Measurements from ENCODE around the gene ZNF444. TPM values are rescaled to one million over a fixed set of nuclear protein-coding genes. Genes with fewer than 3 reads are reported as not detected.
"Not testable (repeated sequence)": the region's sequence is repeated elsewhere in the genome, so short reads cannot be mapped to it uniquely, and the experiment has no call there.

Gene ZNF444
- polyA plus RNA-seq (2012; ENCODE audit: missing spikeins) = 6.4 TPM

GRCh38 chr19:56140583-56141416 lies at the start of gene ZNF444:
Gene ZNF444 (plus strand): TSS chr19:56141287. CDS start chr19:56146912, 5,625 bp downstream.
- FAIRE-seq = peak; percentile 99
- DNase-seq (ENCODE audit: insufficient read length) = peak; percentile 99
- peak; percentile 55; the same call in 1 of the 2 replicates for TF ChIP-seq POLR2A (IDR thresholded peaks at IDR 0.05; ENCODE audit: low read depth, low read length)
- TF ChIP-seq TAF1 (IDR thresholded peaks at IDR 0.05; ENCODE audit: borderline replicate concordance, low read depth, low read length) = 0 out of 2 replicates have a peak, but pooled peaks have one; percentile 46
- no peak for TF ChIP-seq POLR2AphosphoS5 (IDR thresholded peaks at IDR 0.05; ENCODE audit: low read depth, low read length)

- no peak for FAIRE-seq
- no peak for TF ChIP-seq POLR2A (IDR thresholded peaks at IDR 0.05; ENCODE audit: low read depth, low read length)
- DNase-seq (ENCODE audit: insufficient read length) = no peak
These were observed 49.1 kb upstream of the ZNF444 start for GRCh38 chr19:56091751-56092546.

GRCh38 chr19:56092685-56093631 lies 48.1 kb upstream of the ZNF444 start:
- TF ChIP-seq POLR2A (IDR thresholded peaks at IDR 0.05; ENCODE audit: low read depth, low read length) (0 out of 2 replicates have a peak, but pooled peaks have one; percentile 17), POLR2AphosphoS5 (IDR thresholded peaks at IDR 0.05; ENCODE audit: low read depth, low read length) (peak; percentile 40; the same call in 1 of the 2 replicates), TAF1 (IDR thresholded peaks at IDR 0.05; ENCODE audit: borderline replicate concordance, low read depth, low read length) (no peak)
- FAIRE-seq (no peak), DNase-seq (ENCODE audit: insufficient read length) (no peak)

GRCh38 chr19:56094449-56094848 lies 46.6 kb upstream of the ZNF444 start:
- DNase-seq (ENCODE audit: insufficient read length) (no peak), FAIRE-seq (no peak)
- TF ChIP-seq POLR2A (IDR thresholded peaks at IDR 0.05; ENCODE audit: low read depth, low read length) = no peak
- no peak for TF ChIP-seq POLR2AphosphoS5 (IDR thresholded peaks at IDR 0.05; ENCODE audit: low read depth, low read length)
- no peak for TF ChIP-seq TAF1 (IDR thresholded peaks at IDR 0.05; ENCODE audit: borderline replicate concordance, low read depth, low read length)

GRCh38 chr19:56096665-56097064 lies 44.4 kb upstream of the ZNF444 start:
- DNase-seq (ENCODE audit: insufficient read length) = no peak
- FAIRE-seq = no peak
- TF ChIP-seq POLR2AphosphoS5 (IDR thresholded peaks at IDR 0.05; ENCODE audit: low read depth, low read length) = no peak
- TF ChIP-seq POLR2A (IDR thresholded peaks at IDR 0.05; ENCODE audit: low read depth, low read length) = no peak
- no peak for TF ChIP-seq TAF1 (IDR thresholded peaks at IDR 0.05; ENCODE audit: borderline replicate concordance, low read depth, low read length)

- TF ChIP-seq POLR2A (IDR thresholded peaks at IDR 0.05; ENCODE audit: low read depth, low read length) (no peak), TAF1 (IDR thresholded peaks at IDR 0.05; ENCODE audit: borderline replicate concordance, low read depth, low read length) (no peak), POLR2AphosphoS5 (IDR thresholded peaks at IDR 0.05; ENCODE audit: low read depth, low read length) (no peak)
- FAIRE-seq (no peak), DNase-seq (ENCODE audit: insufficient read length) (no peak)
These were observed 43.8 kb upstream of the ZNF444 start for GRCh38 chr19:56097306-56097705.

- TF ChIP-seq POLR2AphosphoS5 (IDR thresholded peaks at IDR 0.05; ENCODE audit: low read depth, low read length) = no peak
- DNase-seq (ENCODE audit: insufficient read length) (no peak), FAIRE-seq (no peak)
These were observed 43.3 kb upstream of the ZNF444 start for GRCh38 chr19:56097776-56098175.

- not testable (repeated sequence) for DNase-seq (ENCODE audit: insufficient read length); FAIRE-seq
These were observed 42.9 kb upstream of the ZNF444 start for GRCh38 chr19:56098237-56098636.

GRCh38 chr19:56098731-56099568 lies 42.1 kb upstream of the ZNF444 start:
- no peak for FAIRE-seq
- TF ChIP-seq POLR2A (IDR thresholded peaks at IDR 0.05; ENCODE audit: low read depth, low read length) (no peak), POLR2AphosphoS5 (IDR thresholded peaks at IDR 0.05; ENCODE audit: low read depth, low read length) (no peak), TAF1 (IDR thresholded peaks at IDR 0.05; ENCODE audit: borderline replicate concordance, low read depth, low read length) (no peak)
- DNase-seq (ENCODE audit: insufficient read length) = no peak

- TF ChIP-seq TAF1 (IDR thresholded peaks at IDR 0.05; ENCODE audit: borderline replicate concordance, low read depth, low read length) = no peak
- TF ChIP-seq POLR2AphosphoS5 (IDR thresholded peaks at IDR 0.05; ENCODE audit: low read depth, low read length) = no peak
- peak; percentile 34; the same call in 1 of the 2 replicates for TF ChIP-seq POLR2A (IDR thresholded peaks at IDR 0.05; ENCODE audit: low read depth, low read length)
- DNase-seq (ENCODE audit: insufficient read length) = no peak
- FAIRE-seq = no peak
These were observed 41.2 kb upstream of the ZNF444 start for GRCh38 chr19:56099638-56100539.
